Measurements from ENCODE around the gene FGD5. TPM values are rescaled to one million over a fixed set of nuclear protein-coding genes. Genes with fewer than 3 reads are reported as not detected.

FGD5 gene
- total and polyA plus RNA-seq, 2 donors (not counting 1 experiment from before 2014, with no cell fraction given): not detected

- H3K27ac Mint-ChIP-seq: no peak overlapping the region
- intact Hi-C loops (cut with micrococcal nuclease): no loop called here
- TF ChIP-seq CTCF (IDR thresholded peaks at IDR 0.05): no peak
- no peak for TF ChIP-seq EZH2 (IDR thresholded peaks at IDR 0.05; ENCODE audit: borderline replicate concordance, insufficient read depth, low read depth, low read length, poor library complexity, severe bottlenecking)
- H3K4me3 ChIP-seq (ENCODE audit: control extremely low read depth in 1 of 5, extremely low read depth in 1 of 5, insufficient read depth in 1 of 5, low read depth in 2 of 5, low read length in 4 of 5): no peak overlapping the region
- H3K9me3 Mint-ChIP-seq (ENCODE audit: insufficient read depth): no peaks in the 10 kb centered on the region
- H2AFZ ChIP-seq (ENCODE audit: insufficient read depth, low read depth, low read length, poor library complexity, severe bottlenecking): no peak overlapping the region
- no peaks in the 10 kb centered on the region for H3K9me3 ChIP-seq (ENCODE audit: control extremely low read depth in 1 of 3, control insufficient read depth in 2 of 3, insufficient read depth in 1 of 3, low read length in 2 of 3)
- no peaks in the 10 kb centered on the region for H3K4me1 ChIP-seq (ENCODE audit: control insufficient read depth in 2 of 2, insufficient read depth in 2 of 2, low read length in 2 of 2)
- CTCF ChIA-PET: interaction anchor here (1.7 kb wide), 1 partner anchor 10 kb away, joined by 4 read pairs; no protein-coding TSS in a partner anchor
- peaks cover 23% of the 10 kb centered on the region for H3K27me3 Mint-ChIP-seq
- H3K9ac ChIP-seq (ENCODE audit: low read length): no peak overlapping the region
- DNase-seq (no peak), ATAC-seq (ENCODE audit: low read depth) (no peak)
- POLR2A ChIA-PET: no interaction called here
- H3K27me3 ChIP-seq (replicated peaks in 1 of 4; ENCODE audit: control extremely low read depth in 1 of 4, control insufficient read depth in 3 of 4, insufficient read depth in 4 of 4, low read length in 3 of 4): no peaks in the 10 kb centered on the region
- no peak overlapping the region for H3K27ac ChIP-seq (ENCODE audit: low read length in 2 of 2)
- H3K36me3 ChIP-seq (replicated peaks in 1 of 2; ENCODE audit: control extremely low read depth in 1 of 2, control insufficient read depth in 1 of 2, extremely low read depth in 1 of 2, insufficient read depth in 2 of 2, low read length in 1 of 2): no peaks in the 10 kb centered on the region
- H3K4me2 ChIP-seq (replicated peaks; ENCODE audit: low read depth, low read length, poor library complexity, severe bottlenecking): no peak overlapping the region
- H3K4me1 Mint-ChIP-seq: no peaks in the 10 kb centered on the region
- no peaks in the 10 kb centered on the region for H4K20me1 ChIP-seq (ENCODE audit: control insufficient read depth, insufficient read depth, low read length, poor library complexity, severe bottlenecking)
- H3K4me3 Mint-ChIP-seq: no peak overlapping the region
- WGBS (ENCODE audit: insufficient coverage): 96% methylated on average over 14 of the region's 15 CpGs
- H3K79me2 ChIP-seq (ENCODE audit: control insufficient read depth, insufficient read depth, low read length): no peaks in the 10 kb centered on the region
Measured at GRCh38 chr3:14834807-14835466, 16.2 kb downstream of the FGD5 start.

GRCh38 chr3:14836049-14836468 lies 17.3 kb downstream of the FGD5 start:
- no peaks in the 10 kb centered on the region for H3K4me1 ChIP-seq (ENCODE audit: control insufficient read depth in 2 of 2, insufficient read depth in 2 of 2, low read length in 2 of 2)
- H3K36me3 ChIP-seq (replicated peaks in 1 of 2; ENCODE audit: control extremely low read depth in 1 of 2, control insufficient read depth in 1 of 2, extremely low read depth in 1 of 2, insufficient read depth in 2 of 2, low read length in 1 of 2): no peaks in the 10 kb centered on the region
- no peaks in the 10 kb centered on the region for H4K20me1 ChIP-seq (ENCODE audit: control insufficient read depth, insufficient read depth, low read length, poor library complexity, severe bottlenecking)
- ChIA-PET POLR2A (no interaction called here), CTCF (no interaction called here)
- Mint-ChIP-seq H3K27ac (no peak overlapping the region), H3K27me3 (peaks cover 22% of the 10 kb centered on the region), H3K4me3 (no peak overlapping the region), H3K9me3 (ENCODE audit: insufficient read depth) (no peaks in the 10 kb centered on the region), H3K4me1 (no peaks in the 10 kb centered on the region)
- intact Hi-C loops (cut with micrococcal nuclease): no loop called here
- H3K4me3 ChIP-seq (ENCODE audit: control extremely low read depth in 1 of 5, extremely low read depth in 1 of 5, insufficient read depth in 1 of 5, low read depth in 2 of 5, low read length in 4 of 5): no peak overlapping the region
- TF ChIP-seq CTCF (IDR thresholded peaks at IDR 0.05) (no peak), EZH2 (IDR thresholded peaks at IDR 0.05; ENCODE audit: borderline replicate concordance, insufficient read depth, low read depth, low read length, poor library complexity, severe bottlenecking) (no peak)
- H3K9me3 ChIP-seq (ENCODE audit: control extremely low read depth in 1 of 3, control insufficient read depth in 2 of 3, insufficient read depth in 1 of 3, low read length in 2 of 3): no peaks in the 10 kb centered on the region
- no peak overlapping the region for H3K9ac ChIP-seq (ENCODE audit: low read length)
- ATAC-seq (ENCODE audit: low read depth) (no peak), DNase-seq (no peak)
- WGBS (ENCODE audit: insufficient coverage): 93% methylated on average over 9 of the region's 9 CpGs
- H2AFZ ChIP-seq (ENCODE audit: insufficient read depth, low read depth, low read length, poor library complexity, severe bottlenecking): no peak overlapping the region
- no peak overlapping the region for H3K27ac ChIP-seq (ENCODE audit: low read length in 2 of 2)
- H3K79me2 ChIP-seq (ENCODE audit: control insufficient read depth, insufficient read depth, low read length): no peaks in the 10 kb centered on the region
- no peak overlapping the region for H3K4me2 ChIP-seq (replicated peaks; ENCODE audit: low read depth, low read length, poor library complexity, severe bottlenecking)
- no peaks in the 10 kb centered on the region for H3K27me3 ChIP-seq (replicated peaks in 1 of 4; ENCODE audit: control extremely low read depth in 1 of 4, control insufficient read depth in 3 of 4, insufficient read depth in 4 of 4, low read length in 3 of 4)
